Gastrocnemius medialis (tissue), 4 donors: ENCODE measurements around the gene ASTN1.

ENCODE experiments used
- POLR2A ChIP-seq, 2 donors: fragments of 450-650 bp; IDR thresholded peaks; one replicate each; pipeline ENCODE4 v1.6.1; 2017; ENCODE audit warnings: antibody characterized with exemption in 2 of 2, mild to moderate bottlenecking in 2 of 2, moderate library complexity in 2 of 2
- TF ChIP-seq, protein P1 (sequence below), 5 experiments: fragments of 450-650 bp in 3 of 5; fragments of 200-600 bp in 2 of 5; sonication (generic) in 2 of 5; IDR thresholded peaks in 4 of 5; conservative IDR thresholded peaks in 1 of 5; 1 replicate in 4 of 5; 2 replicates in 1 of 5; pipeline ENCODE4 v1.5.1; 2016 to 2019; ENCODE audit warnings: antibody characterized with exemption in 5 of 5, mild to moderate bottlenecking in 3 of 5, moderate library complexity in 3 of 5

DNA sequence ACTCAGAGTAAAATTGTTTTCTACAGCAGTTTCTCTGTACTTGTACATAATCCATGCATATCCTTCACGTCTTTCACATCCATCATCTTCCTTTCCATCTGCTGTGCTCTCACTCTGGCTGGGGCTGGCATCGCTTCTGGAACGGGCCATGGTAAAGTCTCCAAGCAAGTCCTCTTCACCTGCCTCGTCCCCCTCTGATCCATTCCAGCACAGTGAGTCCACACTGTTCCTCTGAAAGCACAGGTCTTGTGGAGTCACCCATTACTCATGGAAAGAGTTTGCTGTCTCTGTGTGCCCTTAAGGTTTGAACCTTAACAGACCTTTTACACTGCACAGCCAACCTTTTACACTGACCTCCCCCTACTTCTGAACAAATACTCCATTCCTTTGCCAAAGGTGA, 313.6 kb downstream of the ASTN1 start:
- TF ChIP-seq, protein P1, sequence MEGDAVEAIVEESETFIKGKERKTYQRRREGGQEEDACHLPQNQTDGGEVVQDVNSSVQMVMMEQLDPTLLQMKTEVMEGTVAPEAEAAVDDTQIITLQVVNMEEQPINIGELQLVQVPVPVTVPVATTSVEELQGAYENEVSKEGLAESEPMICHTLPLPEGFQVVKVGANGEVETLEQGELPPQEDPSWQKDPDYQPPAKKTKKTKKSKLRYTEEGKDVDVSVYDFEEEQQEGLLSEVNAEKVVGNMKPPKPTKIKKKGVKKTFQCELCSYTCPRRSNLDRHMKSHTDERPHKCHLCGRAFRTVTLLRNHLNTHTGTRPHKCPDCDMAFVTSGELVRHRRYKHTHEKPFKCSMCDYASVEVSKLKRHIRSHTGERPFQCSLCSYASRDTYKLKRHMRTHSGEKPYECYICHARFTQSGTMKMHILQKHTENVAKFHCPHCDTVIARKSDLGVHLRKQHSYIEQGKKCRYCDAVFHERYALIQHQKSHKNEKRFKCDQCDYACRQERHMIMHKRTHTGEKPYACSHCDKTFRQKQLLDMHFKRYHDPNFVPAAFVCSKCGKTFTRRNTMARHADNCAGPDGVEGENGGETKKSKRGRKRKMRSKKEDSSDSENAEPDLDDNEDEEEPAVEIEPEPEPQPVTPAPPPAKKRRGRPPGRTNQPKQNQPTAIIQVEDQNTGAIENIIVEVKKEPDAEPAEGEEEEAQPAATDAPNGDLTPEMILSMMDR (IDR thresholded peaks at IDR 0.05 in 4 of 5, conservative IDR thresholded peaks at IDR 0.05 in 1 of 5) = no peak
- TF ChIP-seq POLR2A (IDR thresholded peaks at IDR 0.05) = no peak
